Activated CD8-positive, alpha-beta memory T cell treated with anti-CD3 and anti-CD28 coated beads for 4 hours (primary cell): ENCODE results near the gene CXorf38.

Experiments
- DNase-seq, 2 donors: peaks; one replicate each; pipeline ENCODE4 v3.0.0-alpha.2; 2020; ENCODE audit warnings: low read depth in 2 of 2

The CXorf38 gene

GRCh38 chrX:40647307-40648197, at the start of gene CXorf38:
Gene CXorf38 (minus strand): TSS chrX:40647561. CDS start chrX:40647520, 41 bp downstream.
- peak; percentile 79 to 95 for DNase-seq

GRCh38 chrX:40694802-40695201, 47.4 kb upstream of the CXorf38 start:
- no peak for DNase-seq

GRCh38 chrX:40688929-40689328, 41.6 kb upstream of the CXorf38 start:
- DNase-seq, result no peak

GRCh38 chrX:40687169-40687568, 39.8 kb upstream of the CXorf38 start:
- no peak for DNase-seq

- no peak for DNase-seq
These were observed 38.1 kb upstream of the CXorf38 start for GRCh38 chrX:40685362-40685918.

GRCh38 chrX:40684092-40684491, 36.7 kb upstream of the CXorf38 start:
- no peak for DNase-seq

- DNase-seq, result no peak
These were observed 35.9 kb upstream of the CXorf38 start for GRCh38 chrX:40683245-40683644.

GRCh38 chrX:40671126-40671525, 23.8 kb upstream of the CXorf38 start:
- no peak for DNase-seq

- no peak for DNase-seq
These were observed 16.7 kb upstream of the CXorf38 start for GRCh38 chrX:40663880-40664630.

GRCh38 chrX:40663078-40663740, 15.8 kb upstream of the CXorf38 start:
- no peak for DNase-seq

- no peak for DNase-seq
These were observed 14.1 kb upstream of the CXorf38 start for GRCh38 chrX:40661489-40661888.

GRCh38 chrX:40660381-40660780, 13.0 kb upstream of the CXorf38 start:
- DNase-seq, result no peak

- DNase-seq, result no peak
These were observed 6.2 kb upstream of the CXorf38 start for GRCh38 chrX:40653535-40653934.

GRCh38 chrX:40652664-40653063, 5.3 kb upstream of the CXorf38 start:
- DNase-seq, result no peak

- DNase-seq, result peak in 1 of 2 donors; percentile 57
These were observed 4.4 kb upstream of the CXorf38 start for GRCh38 chrX:40651620-40652223.

GRCh38 chrX:40646489-40647306, 663 bp downstream of the CXorf38 start:
- DNase-seq, result no peak

- no peak for DNase-seq
These were observed 2.5 kb downstream of the CXorf38 start for GRCh38 chrX:40644821-40645358.

GRCh38 chrX:40644176-40644575, 3.2 kb downstream of the CXorf38 start:
- DNase-seq, result no peak

GRCh38 chrX:40637687-40638086, 9.7 kb downstream of the CXorf38 start:
- no peak for DNase-seq

GRCh38 chrX:40632199-40632598, 15.2 kb downstream of the CXorf38 start:
- no peak for DNase-seq
